H1 (cell line): ENCODE results near the gene CRCP. TPM values are rescaled to one million over a fixed set of nuclear protein-coding genes. Genes with fewer than 3 reads are reported as not detected.
A peak's percentile ranks its signal among the peaks of the same experiment; 100 is the strongest.

Experiments used
- CTCF ChIA-PET: fragments of 300-600 bp; sonication (Branson Sonifier 250); formaldehyde crosslinking; loops from one replicate; lab custom pipeline; 2021; ENCODE audit not compliant: partially characterized antibody; lab: Charles Lee
- POLR2A ChIA-PET: fragments of 300-600 bp; sonication (Branson Sonifier 250); formaldehyde crosslinking; loops from one replicate; lab custom pipeline; 2021; ENCODE audit warnings: inconsistent platforms; ENCODE audit not compliant: partially characterized antibody; lab: Charles Lee
- DNase-seq, 2 experiments: peaks; one replicate each; pipeline versions ENCODE4 v3.0.0 to v3.0.0-alpha.2; 2010 to 2022; ENCODE audit warnings: low spot score in 2 of 2, low read depth in 1 of 2, mixed read lengths in 1 of 2
- FAIRE-seq: peaks from 2 replicates; lab custom pipeline; 2011; peaks lifted over from hg19 to GRCh38; lab: Jason Lieb, UNC
- H2AFZ ChIP-seq: 2 replicates; pipeline ENCODE4 v1.8.1; 2012; ENCODE audit warnings: low read length, inconsistent platforms
- H2AK5ac ChIP-seq: 2 replicates; pipeline ENCODE4 v1.6.1; 2013; ENCODE audit warnings: low read depth, low read length
- H2BK120ac ChIP-seq: replicated peaks from 2 replicates; pipeline ENCODE3; 2013; ENCODE audit warnings: low read depth, low read length, inconsistent platforms
- H2BK12ac ChIP-seq: 2 replicates; pipeline ENCODE4 v1.6.1; 2013; ENCODE audit warnings: low read depth, low read length
- H2BK15ac ChIP-seq: 2 replicates; pipeline ENCODE4 v1.6.1; 2013; ENCODE audit warnings: low read length
- H2BK20ac ChIP-seq: 2 replicates; pipeline ENCODE4 v1.6.1; 2013; ENCODE audit warnings: low read length
- H2BK5ac ChIP-seq: 2 replicates; pipeline ENCODE4 v1.6.1; 2013; ENCODE audit warnings: low read depth, low read length
- H3K14ac ChIP-seq: 2 replicates; pipeline ENCODE4 v1.6.1; 2013; ENCODE audit warnings: inconsistent platforms; ENCODE audit not compliant: insufficient read length
- H3K18ac ChIP-seq: 2 replicates; pipeline ENCODE4 v1.6.1; 2013; ENCODE audit warnings: low read length; ENCODE audit errors: extremely low read depth
- H3K23ac ChIP-seq: 2 replicates; pipeline ENCODE4 v1.6.1; 2013; ENCODE audit warnings: inconsistent platforms; ENCODE audit not compliant: insufficient read length
- H3K23me2 ChIP-seq: 2 replicates; pipeline ENCODE4 v1.6.1; 2013; ENCODE audit warnings: low read depth, low read length
- H3K27ac ChIP-seq: 2 replicates; pipeline ENCODE4 v1.6.1; 2011; ENCODE audit warnings: low read depth, low read length, inconsistent platforms
- H3K27me3 ChIP-seq, 4 experiments: replicated peaks in 1 of 4; 1 replicate in 1 of 4; 2 replicates in 3 of 4; pipeline versions ENCODE4 v1.6.1 to v1.8.1; 2011 to 2013; ENCODE audit warnings: low read length in 3 of 4, mild to moderate bottlenecking in 3 of 4, inconsistent platforms in 2 of 4, mixed read lengths in 2 of 4, moderate library complexity in 1 of 4; ENCODE audit not compliant: control insufficient read depth in 3 of 4, insufficient read depth in 3 of 4; ENCODE audit errors: extremely low read depth in 1 of 4
- H3K36me3 ChIP-seq, 4 experiments: 2 replicates each; pipeline versions ENCODE4 v1.6.1 to v1.8.1; 2011 to 2013; ENCODE audit warnings: mild to moderate bottlenecking in 4 of 4, low read length in 3 of 4, moderate library complexity in 2 of 4, control low read depth in 1 of 4, inconsistent platforms in 1 of 4; ENCODE audit not compliant: insufficient read depth in 4 of 4, control insufficient read depth in 2 of 4
- H3K4ac ChIP-seq: replicated peaks from 2 replicates; pipeline ENCODE3; 2013; ENCODE audit warnings: low read length, low read depth, mixed read lengths, inconsistent platforms; ENCODE audit not compliant: insufficient read length
- H3K4me1 ChIP-seq, 4 experiments: replicated peaks in 1 of 4; 1 replicate in 1 of 4; 2 replicates in 3 of 4; pipeline versions ENCODE4 v1.6.1 to v1.8.1; 2011 to 2013; ENCODE audit warnings: low read length in 3 of 4, inconsistent platforms in 2 of 4, mixed read lengths in 1 of 4; ENCODE audit not compliant: insufficient read depth in 4 of 4, control insufficient read depth in 3 of 4
- H3K4me2 ChIP-seq, 2 experiments: 2 replicates each; pipeline versions ENCODE4 v1.6.1 to v1.8.1; 2011 to 2013; ENCODE audit warnings: low read depth in 2 of 2, low read length in 2 of 2, control low read depth in 1 of 2, inconsistent platforms in 1 of 2, mild to moderate bottlenecking in 1 of 2; ENCODE audit not compliant: insufficient read depth in 1 of 2
- H3K4me3 ChIP-seq, 4 experiments: fragments of 200-600, 300-600 bp in 1 of 4; sonication (generic), shearing (Covaris generic), sonication (Bioruptor Twin) in 1 of 4; 2 replicates each; pipeline versions ENCODE4 v1.5.1 to v1.8.1; 2011 to 2016; ENCODE audit warnings: low read length in 4 of 4, low read depth in 3 of 4, control low read depth in 2 of 4, inconsistent platforms in 2 of 4, mild to moderate bottlenecking in 2 of 4, mixed read lengths in 1 of 4, moderate library complexity in 1 of 4; ENCODE audit not compliant: insufficient read depth in 2 of 4; ENCODE audit errors: extremely low read depth in 1 of 4
- H3K56ac ChIP-seq: replicated peaks from 2 replicates; pipeline ENCODE3; 2013; ENCODE audit warnings: low read depth, mild to moderate bottlenecking, mixed read lengths, low read length, inconsistent platforms; ENCODE audit not compliant: insufficient read length
- H3K79me1 ChIP-seq: 2 replicates; pipeline ENCODE4 v1.6.1; 2013; ENCODE audit warnings: low read depth, low read length, control low read depth
- H3K79me2 ChIP-seq, 2 experiments: 2 replicates each; pipeline versions ENCODE4 v1.6.1 to v1.8.1; 2012 to 2013; ENCODE audit warnings: low read length in 2 of 2, mild to moderate bottlenecking in 2 of 2, inconsistent platforms in 1 of 2; ENCODE audit not compliant: insufficient read depth in 2 of 2, control insufficient read depth in 1 of 2
- H3K9ac ChIP-seq, 4 experiments: replicated peaks in 1 of 4; 1 replicate in 1 of 4; 2 replicates in 3 of 4; pipeline versions ENCODE4 v1.6.1 to v1.8.1; 2011 to 2013; ENCODE audit warnings: low read depth in 3 of 4, low read length in 3 of 4, control low read depth in 2 of 4, mild to moderate bottlenecking in 2 of 4, moderate library complexity in 2 of 4, inconsistent platforms in 1 of 4; ENCODE audit errors: extremely low read depth in 1 of 4
- H3K9me3 ChIP-seq, 2 experiments: 2 replicates each; pipeline versions ENCODE4 v1.6.1 to v1.8.1; 2012 to 2013; ENCODE audit warnings: mild to moderate bottlenecking in 2 of 2, moderate library complexity in 2 of 2, control low read depth in 1 of 2, inconsistent platforms in 1 of 2, low read depth in 1 of 2, low read length in 1 of 2, mixed read lengths in 1 of 2; ENCODE audit not compliant: insufficient read depth in 2 of 2
- H4K20me1 ChIP-seq, 2 experiments: replicated peaks in 1 of 2; 2 replicates each; pipeline versions ENCODE3 to v1.8.1; 2011 to 2013; ENCODE audit warnings: inconsistent platforms in 2 of 2, low read length in 2 of 2, mild to moderate bottlenecking in 1 of 2; ENCODE audit not compliant: insufficient read depth in 2 of 2, control insufficient read depth in 1 of 2
- H4K5ac ChIP-seq: 2 replicates; pipeline ENCODE4 v1.6.1; 2013; ENCODE audit warnings: low read length, low read depth, mixed read lengths, inconsistent platforms; ENCODE audit not compliant: insufficient read length
- H4K8ac ChIP-seq: 2 replicates; pipeline ENCODE4 v1.8.0; 2013; ENCODE audit warnings: mild to moderate bottlenecking, moderate library complexity, low read length, inconsistent platforms; ENCODE audit not compliant: insufficient read depth; ENCODE audit errors: extremely low read depth
- H4K91ac ChIP-seq: replicated peaks from 2 replicates; pipeline ENCODE3; 2013; ENCODE audit warnings: low read length, mixed read lengths, inconsistent platforms; ENCODE audit not compliant: insufficient read length
- BACH1 ChIP-seq: IDR thresholded peaks from 2 replicates; pipeline ENCODE4 v1.6.1; 2012; ENCODE audit warnings: low read length, improper control_type of control experiment
- CBX8 ChIP-seq: fragments of 300-800, 300-1000 bp; sonication (generic); IDR thresholded peaks from 2 replicates; pipeline ENCODE4 v1.7.1; 2016; ENCODE audit warnings: low read depth, low read length, borderline replicate concordance
- CEBPB ChIP-seq: IDR thresholded peaks from 2 replicates; pipeline ENCODE4 v1.6.1; 2012; ENCODE audit warnings: low read depth, low read length
- HDAC6 ChIP-seq: IDR thresholded peaks from one replicate; pipeline ENCODE4 v1.7.1; 2012; ENCODE audit warnings: low read depth, mild to moderate bottlenecking, inconsistent platforms, low read length, moderate library complexity
- KDM1A ChIP-seq: fragments of 200-600, 300-600 bp; sonication (generic); IDR thresholded peaks from 2 replicates; pipeline ENCODE4 v1.7.1; 2016; ENCODE audit warnings: mild to moderate bottlenecking, low read length, borderline replicate concordance
- NRF1 ChIP-seq: IDR thresholded peaks from 2 replicates; pipeline ENCODE4 v1.6.1; 2011; ENCODE audit warnings: mild to moderate bottlenecking, low read depth, low read length, improper control_type of control experiment
- YY1 ChIP-seq: IDR thresholded peaks from 2 replicates; pipeline ENCODE4 v1.6.1; 2011; ENCODE audit warnings: low read depth, mild to moderate bottlenecking, low read length
- WGBS, 2 experiments: shearing (Covaris generic) in 1 of 2; methylation state at CpG; one replicate each; pipeline versions ENCODE4 v1.1.6 to v1.1.7; 2013 to 2015; ENCODE audit warnings: low lambda C conversion rate in 2 of 2, mixed read lengths in 2 of 2, inconsistent platforms in 1 of 2, low coverage in 1 of 2, missing lambda C conversion rate in 1 of 2; ENCODE audit not compliant: insufficient replicate concordance in 2 of 2, insufficient coverage in 1 of 2, insufficient read length in 1 of 2; ENCODE audit errors: extremely low coverage in 1 of 2, missing lambda C conversion rate in 1 of 2; 5-methylcytosine and 5-hydroxymethylcytosine counted together
- polyA plus RNA-seq, 7 experiments: library from polyadenylated mRNA; depleted of rRNA in 3 of 7; stranded (reverse) in 5 of 7; unstranded in 2 of 7; fragments of >200 nt in 5 of 7; fragments of 200-250 nt in 2 of 7; gene quantifications; 1 replicate in 5 of 7; 2 replicates in 1 of 7; 4 replicates in 1 of 7; pipeline versions ENCODE4 v1.2.1 to v1.2.3, GENCODE V29; 2011 to 2013; ENCODE audit warnings: missing spikeins in 2 of 7, mixed read lengths in 2 of 7
- total RNA-seq: library from RNA; stranded (reverse); fragmentation: NEBNext Ultra II Directional; extraction: Animal tissue kit (Norgen Biotek cat#: 25700); gene quantifications from 2 replicates; pipeline ENCODE4 v1.2.1, GENCODE V29; 2021
- TF ChIP-seq, protein P1 (sequence below): IDR thresholded peaks from 2 replicates; pipeline ENCODE4 v1.6.1; 2011; ENCODE audit warnings: low read length, improper control_type of control experiment

CRCP gene
- total and polyA plus RNA-seq, 2 of the 8 experiments (the other 6 are each of a cell fraction or from before 2014, with no cell fraction given), result 15.0 to 29.3 TPM

DNA sequence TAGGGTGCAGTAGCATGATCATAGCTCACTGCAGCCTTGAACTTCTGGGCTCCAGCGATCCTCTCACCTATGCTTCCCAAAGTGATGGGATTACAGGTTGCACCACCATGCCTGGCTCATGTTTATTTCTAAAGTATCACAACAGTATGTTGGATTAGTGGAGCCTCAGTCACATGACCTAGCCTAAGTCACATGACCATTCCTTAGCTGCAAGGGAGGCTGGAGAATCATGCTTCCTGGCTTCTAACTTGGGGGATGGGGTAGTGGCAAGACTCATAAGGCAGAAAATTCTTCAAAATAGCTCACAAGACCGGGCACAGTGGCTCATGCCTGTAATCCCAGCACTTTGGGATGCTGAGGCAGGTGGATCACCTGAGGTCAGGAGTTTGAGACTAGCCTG is 63.6 kb downstream of the CRCP start:
- FAIRE-seq, result no peak

More for the DNA sequence above, 63.6 kb downstream of the CRCP start:
- ChIA-PET POLR2A (interaction anchor here (0.9 kb wide), 1 partner anchor 10 kb away, joined by 4 read pairs; no protein-coding TSS in a partner anchor), CTCF (interaction anchor here (0.9 to 1.3 kb wide), 2 partner anchors 17 to 93 kb away, joined by 3 read pairs; no protein-coding TSS in a partner anchor)
- H3K4me2 ChIP-seq, result no peak overlapping the region
- no peak overlapping the region for H4K91ac ChIP-seq
- H3K9me3 ChIP-seq, result peaks cover 3 to 4% of the 10 kb centered on the region in 2 experiments; a peak in 2 of 4 replicates
- H3K79me1 ChIP-seq, result no peaks in the 10 kb centered on the region
- H3K79me2 ChIP-seq, result no peaks in the 10 kb centered on the region
- TF ChIP-seq CBX8 (no peak), KDM1A (no peak), YY1 (no peak), HDAC6 (no peak), CEBPB (no peak), NRF1 (no peak), BACH1 (no peak)
- TF ChIP-seq, protein P1, sequence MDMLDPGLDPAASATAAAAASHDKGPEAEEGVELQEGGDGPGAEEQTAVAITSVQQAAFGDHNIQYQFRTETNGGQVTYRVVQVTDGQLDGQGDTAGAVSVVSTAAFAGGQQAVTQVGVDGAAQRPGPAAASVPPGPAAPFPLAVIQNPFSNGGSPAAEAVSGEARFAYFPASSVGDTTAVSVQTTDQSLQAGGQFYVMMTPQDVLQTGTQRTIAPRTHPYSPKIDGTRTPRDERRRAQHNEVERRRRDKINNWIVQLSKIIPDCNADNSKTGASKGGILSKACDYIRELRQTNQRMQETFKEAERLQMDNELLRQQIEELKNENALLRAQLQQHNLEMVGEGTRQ, result peak; percentile 74
- H3K36me3 ChIP-seq, result no peaks in the 10 kb centered on the region
- no peak overlapping the region for H3K18ac ChIP-seq
- H2BK20ac ChIP-seq, result no peak overlapping the region
- no peak overlapping the region for H2BK12ac ChIP-seq
- H3K4me1 ChIP-seq, result no peaks in the 10 kb centered on the region; a peak in 1 of 7 replicates
- no peak overlapping the region for H3K14ac ChIP-seq
- no peak overlapping the region for H4K5ac ChIP-seq
- WGBS, 2 experiments, result 88% methylated on average over 2 of the region's 2 CpGs; no CpG with 5 or more reads in 1 of the 2 experiments
- H3K9ac ChIP-seq, result no peak overlapping the region
- no peak overlapping the region for H3K23ac ChIP-seq
- no peak overlapping the region for H3K4ac ChIP-seq
- H4K8ac ChIP-seq, result no peak overlapping the region
- no peak overlapping the region for H3K27ac ChIP-seq
- H3K56ac ChIP-seq, result no peak overlapping the region
- no peak overlapping the region for H2BK5ac ChIP-seq
- H4K20me1 ChIP-seq, result no peaks in the 10 kb centered on the region
- DNase-seq, result no peak
- no peak overlapping the region for H2AFZ ChIP-seq
- no peak overlapping the region for H2BK15ac ChIP-seq
- H2AK5ac ChIP-seq, result no peak overlapping the region
- no peak overlapping the region for H3K4me3 ChIP-seq
- H2BK120ac ChIP-seq, result no peak overlapping the region
- no peaks in the 10 kb centered on the region for H3K23me2 ChIP-seq
- no peaks in the 10 kb centered on the region for H3K27me3 ChIP-seq
